ENCODE data around the gene DHRS2.

DHRS2 gene

GRCh38 chr14:23613242-23614070, 22.7 kb upstream of the DHRS2 start:
- Histone ChIP-seq H3K9me3 (ENCODE audit: insufficient read depth, low read length) (no peaks in the 10 kb centered on the region; the same call in 1 of the 2 replicates), H3K4me1 (ENCODE audit: low read length) (no peaks in the 10 kb centered on the region), H3K36me3 (replicated peaks; ENCODE audit: low read depth, low read length) (no peaks in the 10 kb centered on the region), H4K20me1 (ENCODE audit: insufficient read depth, low read length) (no peaks in the 10 kb centered on the region), H3K79me2 (ENCODE audit: low read length) (no peaks in the 10 kb centered on the region), H3K27me3 (ENCODE audit: low read depth, low read length) (peaks cover 20% of the 10 kb centered on the region; the same call in 1 of the 2 replicates), H3K4me3 (ENCODE audit: low read length) (no peak overlapping the region), H2AFZ (ENCODE audit: low read depth, low read length) (no peak overlapping the region), H3K27ac (ENCODE audit: low read length) (no peak overlapping the region), H3K9ac (ENCODE audit: low read length) (no peak overlapping the region), H3K4me2 (ENCODE audit: low read length) (no peak overlapping the region)
- TF ChIP-seq CTCF (IDR thresholded peaks at IDR 0.05; ENCODE audit: low read depth, low read length), result no peak

GRCh38 chr14:23614395-23614828, 21.8 kb upstream of the DHRS2 start:
- Histone ChIP-seq H3K9me3 (ENCODE audit: insufficient read depth, low read length) (no peaks in the 10 kb centered on the region; the same call in 1 of the 2 replicates), H3K4me3 (ENCODE audit: low read length) (no peak overlapping the region), H4K20me1 (ENCODE audit: insufficient read depth, low read length) (no peaks in the 10 kb centered on the region), H3K27me3 (ENCODE audit: low read depth, low read length) (peaks cover 20% of the 10 kb centered on the region; the same call in 1 of the 2 replicates), H2AFZ (ENCODE audit: low read depth, low read length) (no peak overlapping the region), H3K9ac (ENCODE audit: low read length) (no peak overlapping the region), H3K4me1 (ENCODE audit: low read length) (no peaks in the 10 kb centered on the region), H3K4me2 (ENCODE audit: low read length) (no peak overlapping the region), H3K27ac (ENCODE audit: low read length) (no peak overlapping the region), H3K79me2 (ENCODE audit: low read length) (no peaks in the 10 kb centered on the region), H3K36me3 (replicated peaks; ENCODE audit: low read depth, low read length) (no peaks in the 10 kb centered on the region)
- TF ChIP-seq EZH2phosphoT487 (IDR thresholded peaks at IDR 0.05; ENCODE audit: low read depth) (no peak), CTCF (IDR thresholded peaks at IDR 0.05; ENCODE audit: low read depth, low read length) (no peak)

DNA sequence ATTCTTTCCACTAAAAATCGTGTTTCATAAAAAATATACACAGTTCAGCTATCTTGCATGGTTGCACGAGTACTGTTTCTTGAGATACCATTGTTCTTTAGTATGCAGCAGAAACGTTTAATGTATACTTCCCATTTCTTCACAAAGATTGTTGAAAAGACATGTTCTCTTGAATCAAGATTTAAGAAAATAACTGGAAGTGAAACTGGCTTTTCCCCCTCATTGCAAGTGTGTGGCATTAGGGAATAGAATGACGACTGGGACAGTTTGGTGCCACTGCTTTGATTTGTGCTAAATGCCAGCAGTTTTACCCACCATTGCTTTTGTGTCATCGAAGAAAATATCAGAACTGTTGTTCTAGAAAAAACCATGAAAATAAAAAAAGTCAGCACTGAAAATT, 20.3 kb upstream of the DHRS2 start:
- Histone ChIP-seq H3K9ac (ENCODE audit: low read length) (no peak overlapping the region), H4K20me1 (ENCODE audit: insufficient read depth, low read length) (no peaks in the 10 kb centered on the region), H3K27me3 (ENCODE audit: low read depth, low read length) (peaks cover 16% of the 10 kb centered on the region; the same call in 1 of the 2 replicates), H3K4me3 (ENCODE audit: low read length) (no peak overlapping the region), H3K4me1 (ENCODE audit: low read length) (no peaks in the 10 kb centered on the region), H3K79me2 (ENCODE audit: low read length) (no peaks in the 10 kb centered on the region), H2AFZ (ENCODE audit: low read depth, low read length) (no peak overlapping the region), H3K4me2 (ENCODE audit: low read length) (no peak overlapping the region), H3K27ac (ENCODE audit: low read length) (no peak overlapping the region), H3K36me3 (replicated peaks; ENCODE audit: low read depth, low read length) (no peaks in the 10 kb centered on the region), H3K9me3 (ENCODE audit: insufficient read depth, low read length) (no peaks in the 10 kb centered on the region)
- no peak for TF ChIP-seq EZH2phosphoT487 (IDR thresholded peaks at IDR 0.05; ENCODE audit: low read depth)
- TF ChIP-seq CTCF (IDR thresholded peaks at IDR 0.05; ENCODE audit: low read depth, low read length), result no peak

- Histone ChIP-seq H3K4me1 (ENCODE audit: low read length) (no peaks in the 10 kb centered on the region), H3K4me2 (ENCODE audit: low read length) (no peak overlapping the region), H2AFZ (ENCODE audit: low read depth, low read length) (no peak overlapping the region), H3K27ac (ENCODE audit: low read length) (no peak overlapping the region), H3K9me3 (ENCODE audit: insufficient read depth, low read length) (no peaks in the 10 kb centered on the region), H4K20me1 (ENCODE audit: insufficient read depth, low read length) (no peaks in the 10 kb centered on the region), H3K27me3 (ENCODE audit: low read depth, low read length) (peaks cover 10% of the 10 kb centered on the region; the same call in 1 of the 2 replicates), H3K4me3 (ENCODE audit: low read length) (no peak overlapping the region), H3K9ac (ENCODE audit: low read length) (no peak overlapping the region), H3K79me2 (ENCODE audit: low read length) (no peaks in the 10 kb centered on the region), H3K36me3 (replicated peaks; ENCODE audit: low read depth, low read length) (no peaks in the 10 kb centered on the region)
- no peak for TF ChIP-seq EZH2phosphoT487 (IDR thresholded peaks at IDR 0.05; ENCODE audit: low read depth)
- no peak for TF ChIP-seq CTCF (IDR thresholded peaks at IDR 0.05; ENCODE audit: low read depth, low read length)
These were observed 18.6 kb upstream of the DHRS2 start for GRCh38 chr14:23617539-23617938.

Measured in OCI-LY3 (cell line).